Kidney (tissue), 14 donors: ENCODE data around the gene ZMYND10. TPM values are rescaled to one million over a fixed set of nuclear protein-coding genes. Genes with fewer than 3 reads are reported as not detected.

ENCODE experiments used
- DNase-seq, 5 donors: peaks; one replicate each; pipeline ENCODE4 v3.0.0-alpha.2; 2013 to 2020
- FAIRE-seq: peaks from 2 replicates; lab custom pipeline; 2012; peaks lifted over from hg19 to GRCh38; lab: Jason Lieb, UNC
- H3K27ac ChIP-seq, 2 donors: one replicate each; pipeline ENCODE4 v1.7.0; 2013; ENCODE audit warnings: low read depth in 2 of 2, low read length in 2 of 2, inconsistent platforms in 1 of 2
- H3K27me3 ChIP-seq: one replicate; pipeline ENCODE4 v1.7.1; 2013; ENCODE audit warnings: low read length, inconsistent platforms; ENCODE audit not compliant: control insufficient read depth, insufficient read depth
- H3K36me3 ChIP-seq, 3 donors: one replicate each; pipeline versions ENCODE4 v1.7.0 to v1.7.1; 2013; ENCODE audit warnings: low read length in 3 of 3, control low read depth in 1 of 3, inconsistent platforms in 1 of 3; ENCODE audit not compliant: insufficient read depth in 3 of 3, control insufficient read depth in 2 of 3
- H3K4me1 ChIP-seq, 3 donors: one replicate each; pipeline versions ENCODE4 v1.7.0 to v1.7.1; 2013; ENCODE audit warnings: low read length in 3 of 3, inconsistent platforms in 1 of 3, low read depth in 1 of 3; ENCODE audit not compliant: control insufficient read depth in 2 of 3, insufficient read depth in 2 of 3
- H3K4me3 ChIP-seq, 3 donors: one replicate each; pipeline versions ENCODE4 v1.7.0 to v1.8.1; 2013; ENCODE audit warnings: low read length in 3 of 3, control low read depth in 1 of 3, inconsistent platforms in 1 of 3
- H3K9ac ChIP-seq, 3 donors: one replicate each; pipeline versions ENCODE4 v1.7.0 to v1.7.1; 2013; ENCODE audit warnings: low read length in 3 of 3, control low read depth in 1 of 3, inconsistent platforms in 1 of 3
- H3K9me3 ChIP-seq, 3 donors: one replicate each; pipeline versions ENCODE4 v1.7.0 to v1.7.1; 2013; ENCODE audit warnings: low read length in 3 of 3, control low read depth in 1 of 3, inconsistent platforms in 1 of 3; ENCODE audit not compliant: control insufficient read depth in 2 of 3, insufficient read depth in 1 of 3
- intact Hi-C: fragments of 100-400 bp; cut with DNase I; formaldehyde crosslinking; loops from one replicate; pipeline ENCODE4 v1.11.1; 2022
- polyA plus RNA-seq: library from polyadenylated mRNA; stranded (reverse); fragments of 350-450 nt; fragmentation: Illumina TruSeq; extraction: RNeasy Lipid Tissue Mini Kit (QIAGEN cat#74804); gene quantifications from one replicate; pipeline ENCODE4 v1.2.3, GENCODE V29; 2014; ENCODE audit warnings: low read depth, low replicate concordance; ENCODE audit not compliant: insufficient read depth
- total RNA-seq: library from RNA; stranded (reverse); fragmentation: NEBNext Ultra II Directional; extraction: Animal tissue kit (Norgen Biotek cat#: 25700); gene quantifications from one replicate; pipeline ENCODE4 v1.2.1, GENCODE V29; 2021
- TF ChIP-seq, protein P1 (sequence below): IDR thresholded peaks from 3 replicates; pipeline ENCODE4 v1.5.1; 2012; ENCODE audit warnings: mild to moderate bottlenecking, moderate library complexity, borderline replicate concordance; ENCODE audit not compliant: insufficient read depth; ENCODE audit errors: extremely low read depth
- donor health status: control.
- donor health status: control.
- donor health status: control.
- donor health status: control.
- donor health status: control.
- donor health status: DM: yes; HTN: yes; CAD: no.
- donor health status: Normal renal cell carcinoma (clear cell type).

Gene ZMYND10
- total and polyA plus RNA-seq, 2 donors from 2014 or later, result 10.0 to 14.2 TPM

DNA sequence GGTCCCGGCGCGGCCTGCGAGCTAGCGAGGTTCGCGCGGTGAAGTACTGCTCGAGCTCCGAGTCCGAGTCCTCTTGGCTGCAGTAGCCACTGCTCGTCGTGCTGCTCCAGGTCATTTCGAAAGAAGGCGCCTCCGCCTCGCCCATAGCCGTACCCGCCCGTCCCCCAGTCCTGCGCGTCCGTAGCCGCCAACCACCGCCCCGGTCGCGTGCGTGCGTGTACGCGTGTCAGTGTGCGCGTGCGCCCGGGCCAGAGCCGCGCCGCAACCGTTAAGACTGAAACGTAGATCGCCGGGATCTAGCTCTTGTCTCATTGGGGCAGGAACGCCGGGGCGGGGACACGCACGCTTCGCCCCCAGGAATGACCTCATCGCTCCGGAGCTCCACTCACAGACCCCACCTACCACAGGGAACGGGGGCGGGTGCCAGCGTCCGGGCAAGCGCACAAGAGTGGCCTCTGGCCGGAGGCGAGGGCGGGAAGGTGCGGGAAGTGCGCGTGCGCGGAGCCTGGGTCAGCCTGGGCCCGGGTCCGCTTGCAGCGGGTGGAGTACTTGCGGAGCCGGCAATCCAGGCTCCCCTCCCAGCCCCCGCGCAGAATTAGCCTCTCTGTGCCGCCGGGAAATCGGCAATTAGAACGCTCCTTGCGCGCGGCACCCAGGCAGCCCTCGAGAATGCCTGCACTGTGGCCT lies 8.2 kb downstream of the ZMYND10 start:
- Histone ChIP-seq H3K4me3 (peak overlapping the region; percentile 72 to 84 (median 78)), H3K27ac (peak overlapping the region; percentile 90 to 94), H3K9ac (peak overlapping the region; percentile 57 to 94 (median 90)), H3K27me3 (no peaks in the 10 kb centered on the region), H3K36me3 (no peaks in the 10 kb centered on the region), H3K4me1 (peaks cover 2 to 27% (median 14%) of the 10 kb centered on the region in 3 donors), H3K9me3 (no peaks in the 10 kb centered on the region)
- DNase-seq, result peak; percentile 99 to 100 (median 99)
- FAIRE-seq, result peak; percentile 73
- intact Hi-C loops, result no loop called here
- TF ChIP-seq, protein P1, sequence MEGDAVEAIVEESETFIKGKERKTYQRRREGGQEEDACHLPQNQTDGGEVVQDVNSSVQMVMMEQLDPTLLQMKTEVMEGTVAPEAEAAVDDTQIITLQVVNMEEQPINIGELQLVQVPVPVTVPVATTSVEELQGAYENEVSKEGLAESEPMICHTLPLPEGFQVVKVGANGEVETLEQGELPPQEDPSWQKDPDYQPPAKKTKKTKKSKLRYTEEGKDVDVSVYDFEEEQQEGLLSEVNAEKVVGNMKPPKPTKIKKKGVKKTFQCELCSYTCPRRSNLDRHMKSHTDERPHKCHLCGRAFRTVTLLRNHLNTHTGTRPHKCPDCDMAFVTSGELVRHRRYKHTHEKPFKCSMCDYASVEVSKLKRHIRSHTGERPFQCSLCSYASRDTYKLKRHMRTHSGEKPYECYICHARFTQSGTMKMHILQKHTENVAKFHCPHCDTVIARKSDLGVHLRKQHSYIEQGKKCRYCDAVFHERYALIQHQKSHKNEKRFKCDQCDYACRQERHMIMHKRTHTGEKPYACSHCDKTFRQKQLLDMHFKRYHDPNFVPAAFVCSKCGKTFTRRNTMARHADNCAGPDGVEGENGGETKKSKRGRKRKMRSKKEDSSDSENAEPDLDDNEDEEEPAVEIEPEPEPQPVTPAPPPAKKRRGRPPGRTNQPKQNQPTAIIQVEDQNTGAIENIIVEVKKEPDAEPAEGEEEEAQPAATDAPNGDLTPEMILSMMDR, result no peak

DNA sequence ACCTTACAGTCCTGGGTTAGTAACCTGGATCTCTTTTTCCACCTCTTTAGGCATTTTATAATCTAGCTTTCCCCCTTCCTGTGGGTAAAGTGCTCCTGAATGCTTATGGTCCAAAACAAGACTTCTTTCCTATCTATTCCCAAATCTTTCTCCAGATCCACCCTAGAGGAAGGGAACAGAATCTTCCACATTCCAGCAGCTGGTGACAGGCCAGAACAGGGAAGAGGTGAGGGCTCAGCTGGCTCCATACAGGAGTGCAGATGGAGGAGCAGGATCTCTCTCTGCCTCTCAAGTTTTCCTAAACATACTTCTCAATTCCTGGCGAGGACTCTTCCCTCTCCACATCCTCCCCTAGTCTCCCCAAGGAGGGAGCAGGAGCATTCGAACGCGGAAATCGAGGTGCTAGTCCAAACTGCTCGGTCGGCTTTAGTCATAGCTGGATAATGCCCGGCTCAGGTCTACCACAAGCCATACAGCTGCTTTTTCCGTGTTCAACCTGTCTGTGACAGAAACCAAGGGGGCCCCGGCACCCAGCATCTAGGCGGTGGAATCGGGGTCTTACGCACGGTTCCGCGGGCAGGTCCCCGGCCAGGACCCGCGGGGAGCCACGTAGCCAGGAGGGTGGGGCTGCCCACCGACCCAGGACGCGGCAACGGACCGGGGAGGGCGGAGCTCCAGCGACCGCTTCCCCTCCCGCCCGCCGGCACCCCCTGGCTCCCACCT lies 8.9 kb downstream of the ZMYND10 start:
- H3K27me3 ChIP-seq, result no peaks in the 10 kb centered on the region
- FAIRE-seq (no peak), DNase-seq (peak in 1 of 5 donors; percentile 51)
- no peaks in the 10 kb centered on the region for H3K9me3 ChIP-seq
- H3K36me3 ChIP-seq, result peaks cover 0 to 6% (median 4%) of the 10 kb centered on the region in 3 donors
- peaks cover 2 to 27% (median 14%) of the 10 kb centered on the region in 3 donors for H3K4me1 ChIP-seq
- H3K27ac ChIP-seq, result peak overlapping the region; percentile 90 to 94
- peak overlapping the region; percentile 72 to 84 (median 78) for H3K4me3 ChIP-seq
- H3K9ac ChIP-seq, result peak overlapping the region; percentile 55 to 94 (median 90)
- intact Hi-C loops, result no loop called here
- TF ChIP-seq, protein P1, result no peak

DNA sequence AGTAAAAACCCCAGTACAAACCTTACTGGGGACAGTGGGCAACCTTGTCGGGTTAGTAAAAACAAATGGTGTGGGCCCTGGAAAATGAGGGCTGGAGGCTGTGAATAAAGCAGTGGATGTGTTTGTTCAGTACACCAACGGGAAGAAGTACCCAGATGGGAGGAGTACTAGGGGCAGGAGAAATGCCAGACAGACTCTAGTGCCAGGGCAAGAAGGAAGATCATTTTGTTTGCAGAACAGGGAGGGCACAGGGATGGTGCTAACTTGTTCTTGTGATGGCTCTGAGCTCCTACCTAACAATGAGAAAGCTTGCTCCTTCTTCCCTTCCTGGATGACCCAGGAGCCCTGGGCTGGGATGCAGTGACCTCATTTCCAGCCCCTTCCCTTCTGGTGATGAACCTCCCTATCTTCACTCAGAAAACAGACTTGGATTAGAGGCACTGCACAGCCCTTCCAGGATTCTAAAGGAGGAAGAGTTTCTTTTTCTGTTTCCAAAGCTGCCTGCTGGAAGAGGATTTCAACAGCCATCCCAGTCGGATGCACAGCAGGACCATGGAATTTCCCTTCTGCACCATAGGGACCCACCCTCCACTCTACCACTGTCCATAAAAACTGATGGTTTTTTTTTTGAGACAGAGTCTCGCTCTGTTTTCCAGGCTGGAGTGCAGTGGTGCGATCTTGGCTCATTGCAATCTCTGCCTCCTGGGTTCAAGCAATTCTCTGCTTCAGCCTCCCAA lies 11.0 kb downstream of the ZMYND10 start:
- peak overlapping the region in 1 of 3 donors; percentile 24 for H3K9ac ChIP-seq
- intact Hi-C loops, result no loop called here
- TF ChIP-seq, protein P1, result no peak
- no peaks in the 10 kb centered on the region for H3K27me3 ChIP-seq
- no peak for DNase-seq
- peak overlapping the region in 2 of 3 donors; percentile 0 to 1 for H3K4me3 ChIP-seq
- peaks cover 4 to 27% (median 19%) of the 10 kb centered on the region in 3 donors for H3K36me3 ChIP-seq
- H3K27ac ChIP-seq, result peak overlapping the region; percentile 71 to 86
- H3K4me1 ChIP-seq, result peaks cover 2 to 25% (median 14%) of the 10 kb centered on the region in 3 donors
- no peak for FAIRE-seq
- H3K9me3 ChIP-seq, result no peaks in the 10 kb centered on the region
